Measurements from ENCODE around the gene NEK9. TPM values are rescaled to one million over a fixed set of nuclear protein-coding genes. Genes with fewer than 3 reads are reported as not detected.

NEK9 gene
- total and polyA plus RNA-seq, 10 of the 15 experiments (the other 5 are each of a cell fraction or from before 2014, with no cell fraction given): 6.0 to 78.8 (median 44.7) TPM

GRCh38 chr14:75125617-75126016 lies 1.2 kb downstream of the NEK9 start:
- SMC1A ChIA-PET (ENCODE audit: uncharacterized antibody, unreplicated experiment): interaction anchor here (0.6 to 2.7 kb wide), 11 partner anchors 8 to 181 kb away, joined by 3 to 12 read pairs (median 3); partner anchors contain the start of gene TMED10
- DNase-seq (ENCODE audit: low read depth, low spot score): no peak
- Histone ChIP-seq H3K4me3 (peak overlapping the region; percentile 72), H3K79me2 (ENCODE audit: control insufficient read depth, insufficient read depth, low read length) (peaks cover 32% of the 10 kb centered on the region), H3K36me3 (ENCODE audit: control insufficient read depth in 2 of 2, insufficient read depth in 2 of 2, low read length in 1 of 2) (0 out of 4 replicates have a peak, but pooled peaks cover 0 to 3% of the 10 kb centered on the region in 2 experiments), H4K20me1 (ENCODE audit: control insufficient read depth, insufficient read depth) (no peaks in the 10 kb centered on the region), H3K9me3 (replicated peaks; ENCODE audit: control insufficient read depth, insufficient read depth, low read length) (no peaks in the 10 kb centered on the region), H3K9ac (ENCODE audit: control insufficient read depth, insufficient read depth, low read length) (peak overlapping the region; percentile 95), H3K27me3 (replicated peaks in 1 of 2; ENCODE audit: control insufficient read depth in 2 of 2, insufficient read depth in 2 of 2, low read length in 1 of 2) (no peaks in the 10 kb centered on the region), H2AFZ (ENCODE audit: control insufficient read depth, low read depth, low read length) (no peak overlapping the region), H3K4me1 (ENCODE audit: control insufficient read depth, insufficient read depth, low read length) (peaks cover 11% of the 10 kb centered on the region), H3K4me2 (ENCODE audit: control insufficient read depth, insufficient read depth) (peak overlapping the region; percentile 95), H3K27ac (ENCODE audit: control insufficient read depth, insufficient read depth) (peak overlapping the region; percentile 88; the same call in 1 of the 2 replicates)
- no peak for FAIRE-seq
- intact Hi-C loops (cut with micrococcal nuclease; ENCODE audit: unreplicated experiment): loop anchor here (2.0 kb wide), 1 partner anchor 361 kb away; no protein-coding TSS in a partner anchor
- no TSS peak for BruUV-seq (replicated peaks)
- POLR2A ChIA-PET: interaction anchor here (0.9 to 1.4 kb wide), 2 partner anchors 8 to 133 kb away, joined by 4 to 5 read pairs; no protein-coding TSS in a partner anchor
- RAD21 ChIA-PET (ENCODE audit: unreplicated experiment): interaction anchor here (2.4 kb wide), 1 partner anchor 169 kb away, joined by 6 read pairs; no protein-coding TSS in a partner anchor
- no peak for TF ChIP-seq HDGF (IDR thresholded peaks at IDR 0.05)
- TF ChIP-seq ASH2L (IDR thresholded peaks at IDR 0.05; ENCODE audit: borderline replicate concordance, low read depth): no peak
- TF ChIP-seq JUNB (IDR thresholded peaks at IDR 0.05): no peak
- no peak for TF ChIP-seq KLF5 (IDR thresholded peaks at IDR 0.05; ENCODE audit: partially characterized antibody)
- no peak for TF ChIP-seq SMAD5 (IDR thresholded peaks at IDR 0.05; ENCODE audit: low read depth)
- no peak for TF ChIP-seq SUZ12 (IDR thresholded peaks at IDR 0.05; ENCODE audit: unreplicated experiment)
- no peak for TF ChIP-seq CBX3 (IDR thresholded peaks at IDR 0.05; ENCODE audit: borderline replicate concordance, low read depth)
- TF ChIP-seq NRF1 (conservative IDR thresholded peaks at IDR 0.05; ENCODE audit: low read depth, low read length): no peak
- no peak for ATAC-seq
- WGBS (ENCODE audit: insufficient coverage, insufficient replicate concordance, low lambda C conversion rate, missing lambda C conversion rate): 77% methylated on average over 5 of the region's 5 CpGs
- in situ Hi-C loops (cut with MboI): loop anchor here (5.0 to 10.0 kb wide), 3 partner anchors 359 to 529 kb away; no protein-coding TSS in a partner anchor
- CTCF ChIA-PET: interaction anchor here (0.7 to 11.2 kb wide), 6 partner anchors 8 to 363 kb away, joined by 3 to 279 read pairs (median 4); no protein-coding TSS in a partner anchor
